Psoas muscle (tissue), 8 donors: ENCODE data around the gene PCNX2. TPM values are rescaled to one million over a fixed set of nuclear protein-coding genes. Genes with fewer than 3 reads are reported as not detected.

Source experiments
- ATAC-seq, 4 donors: fragments of 200-7000 bp; cut with Tn5 transposase; one replicate each; pipeline ENCODE4 v1.9.1; 2020; ENCODE audit warnings: moderate library complexity in 3 of 4, mild to moderate bottlenecking in 2 of 4
- DNase-seq, 2 donors: peaks; one replicate each; pipeline ENCODE4 v3.0.0-alpha.2; 2020
- H3K27ac ChIP-seq: fragments of 200-600 bp; one replicate; pipeline ENCODE4 v1.8.0; 2022
- H3K27me3 ChIP-seq, 3 donors: fragments of 200-600 bp in 1 of 3; one replicate each; pipeline versions ENCODE4 v1.6.1 to v1.8.0; 2013 to 2022; ENCODE audit warnings: low read length in 2 of 3, mild to moderate bottlenecking in 2 of 3, moderate library complexity in 1 of 3; ENCODE audit not compliant: insufficient read depth in 3 of 3
- H3K36me3 ChIP-seq, 2 donors: fragments of 200-600 bp in 1 of 2; one replicate each; pipeline versions ENCODE4 v1.6.1 to v1.8.0; 2013 to 2022; ENCODE audit warnings: low read depth in 1 of 2, mild to moderate bottlenecking in 1 of 2, moderate library complexity in 1 of 2; ENCODE audit not compliant: insufficient read depth in 1 of 2
- H3K4me1 ChIP-seq: fragments of 200-600 bp; one replicate; pipeline ENCODE4 v1.8.0; 2022
- H3K4me3 ChIP-seq: fragments of 200-600 bp; one replicate; pipeline ENCODE4 v1.8.0; 2022; ENCODE audit warnings: mild to moderate bottlenecking
- H3K9me3 ChIP-seq: fragments of 200-600 bp; one replicate; pipeline ENCODE4 v1.8.0; 2022
- WGBS, 3 donors: extraction: QIAGEN DNeasy Blood & Tissue Kit; methylation state at CpG; one replicate each; pipeline versions ENCODE4 v1.1.6 to v1.1.7; 2013; 5-methylcytosine and 5-hydroxymethylcytosine counted together
- intact Hi-C, 2 donors: fragments of 100-400 bp; cut with DNase I; formaldehyde crosslinking; loops; one replicate each; pipeline versions ENCODE4 v1.11.0 to v1.14.2; 2022
- polyA plus RNA-seq, 3 donors: library from polyadenylated mRNA; stranded (reverse); fragments of 200-250 nt; gene quantifications; one replicate each; pipeline ENCODE4 v1.2.3, GENCODE V29; 2013
- total RNA-seq, 4 donors: library from RNA; stranded (reverse); fragmentation: NEBNext Ultra II Directional in 2 of 4; extraction: Animal tissue kit (Norgen Biotek cat#: 25700) in 2 of 4; gene quantifications; one replicate each; pipeline versions ENCODE4 v1.2.1 to v1.2.4, GENCODE V29; 2021 to 2023
- TF ChIP-seq, protein P1 (sequence below): fragments of 200-600 bp; IDR thresholded peaks from one replicate; pipeline ENCODE4 v1.8.0; 2022; ENCODE audit warnings: antibody characterized with exemption
- donor health status: healthy with polysubstance abuse.
- donor health status: DM: no; HTN: no; CAD: no; lungs with moderate emphysema.
- donor health status: Bipolar disorder and iron deficiency.
- donor health status: healthy.
- donor health status: DM: yes; HTN: yes; CAD: no.
- donor health status: DM: no; HTN: no; CAD: no.
- donor health status: DM: no; HTN: no; CAD: no.
- donor health status: DM: yes; HTN: yes; CAD: no.

The PCNX2 gene
- total and polyA plus RNA-seq, 7 donors = 0.16 to 1.1 (median 0.54) TPM

GRCh38 chr1:232992227-232992626 is 303.3 kb downstream of the PCNX2 start:
- Histone ChIP-seq H3K4me3 (no peak overlapping the region), H3K27ac (no peak overlapping the region), H3K4me1 (peaks cover 9% of the 10 kb centered on the region), H3K36me3 (no peaks in the 10 kb centered on the region), H3K9me3 (no peaks in the 10 kb centered on the region), H3K27me3 (no peaks in the 10 kb centered on the region)
- TF ChIP-seq, protein P1, sequence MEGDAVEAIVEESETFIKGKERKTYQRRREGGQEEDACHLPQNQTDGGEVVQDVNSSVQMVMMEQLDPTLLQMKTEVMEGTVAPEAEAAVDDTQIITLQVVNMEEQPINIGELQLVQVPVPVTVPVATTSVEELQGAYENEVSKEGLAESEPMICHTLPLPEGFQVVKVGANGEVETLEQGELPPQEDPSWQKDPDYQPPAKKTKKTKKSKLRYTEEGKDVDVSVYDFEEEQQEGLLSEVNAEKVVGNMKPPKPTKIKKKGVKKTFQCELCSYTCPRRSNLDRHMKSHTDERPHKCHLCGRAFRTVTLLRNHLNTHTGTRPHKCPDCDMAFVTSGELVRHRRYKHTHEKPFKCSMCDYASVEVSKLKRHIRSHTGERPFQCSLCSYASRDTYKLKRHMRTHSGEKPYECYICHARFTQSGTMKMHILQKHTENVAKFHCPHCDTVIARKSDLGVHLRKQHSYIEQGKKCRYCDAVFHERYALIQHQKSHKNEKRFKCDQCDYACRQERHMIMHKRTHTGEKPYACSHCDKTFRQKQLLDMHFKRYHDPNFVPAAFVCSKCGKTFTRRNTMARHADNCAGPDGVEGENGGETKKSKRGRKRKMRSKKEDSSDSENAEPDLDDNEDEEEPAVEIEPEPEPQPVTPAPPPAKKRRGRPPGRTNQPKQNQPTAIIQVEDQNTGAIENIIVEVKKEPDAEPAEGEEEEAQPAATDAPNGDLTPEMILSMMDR = no peak
- 19 to 59% (median 32%) methylated on average over 3 of the region's 3 CpGs for WGBS, 3 donors
- intact Hi-C loops = no loop called here
- ATAC-seq (peak in 1 of 4 donors; percentile 23), DNase-seq (no peak)

DNA sequence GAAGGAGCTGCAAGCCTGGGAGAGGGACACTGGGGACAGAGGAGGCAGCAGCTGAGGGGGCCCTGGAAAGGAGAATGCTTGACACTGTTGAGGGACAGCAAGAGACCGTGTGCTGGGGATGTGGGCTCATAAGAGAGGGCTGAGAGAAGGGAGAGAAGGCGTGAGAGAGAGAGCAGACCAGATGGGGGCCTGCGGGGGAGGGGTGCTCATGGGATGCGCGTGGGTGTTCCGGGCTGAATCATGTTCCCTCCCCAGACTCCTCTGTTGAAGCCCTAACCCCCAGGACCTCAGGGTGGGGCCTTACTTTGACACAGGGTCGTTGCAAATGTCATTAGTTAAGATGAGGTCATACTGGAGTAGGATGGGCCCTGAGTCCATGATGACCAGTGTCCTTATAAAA is 304.3 kb downstream of the PCNX2 start:
- WGBS, 3 donors = 77 to 93% (median 80%) methylated on average over 7 of the region's 7 CpGs
- H3K4me3 ChIP-seq = no peak overlapping the region
- no peaks in the 10 kb centered on the region for H3K27me3 ChIP-seq
- H3K9me3 ChIP-seq = no peaks in the 10 kb centered on the region
- TF ChIP-seq, protein P1 = no peak
- DNase-seq (no peak), ATAC-seq (no peak)
- H3K27ac ChIP-seq = no peak overlapping the region
- H3K36me3 ChIP-seq = no peaks in the 10 kb centered on the region
- H3K4me1 ChIP-seq = peaks cover 9% of the 10 kb centered on the region
- intact Hi-C loops = no loop called here

- H3K36me3 ChIP-seq = no peaks in the 10 kb centered on the region
- H3K4me3 ChIP-seq = no peak overlapping the region
- TF ChIP-seq, protein P1 = no peak
- DNase-seq (no peak), ATAC-seq (no peak)
- intact Hi-C loops = no loop called here
- no peak overlapping the region for H3K27ac ChIP-seq
- H3K27me3 ChIP-seq = no peaks in the 10 kb centered on the region
- H3K9me3 ChIP-seq = no peaks in the 10 kb centered on the region
- 87 to 92% (median 89%) methylated on average over 20 of the region's 20 CpGs for WGBS, 3 donors
- H3K4me1 ChIP-seq = peaks cover 9% of the 10 kb centered on the region
Measured at GRCh38 chr1:232990176-232991128, 305.1 kb downstream of the PCNX2 start.

DNA sequence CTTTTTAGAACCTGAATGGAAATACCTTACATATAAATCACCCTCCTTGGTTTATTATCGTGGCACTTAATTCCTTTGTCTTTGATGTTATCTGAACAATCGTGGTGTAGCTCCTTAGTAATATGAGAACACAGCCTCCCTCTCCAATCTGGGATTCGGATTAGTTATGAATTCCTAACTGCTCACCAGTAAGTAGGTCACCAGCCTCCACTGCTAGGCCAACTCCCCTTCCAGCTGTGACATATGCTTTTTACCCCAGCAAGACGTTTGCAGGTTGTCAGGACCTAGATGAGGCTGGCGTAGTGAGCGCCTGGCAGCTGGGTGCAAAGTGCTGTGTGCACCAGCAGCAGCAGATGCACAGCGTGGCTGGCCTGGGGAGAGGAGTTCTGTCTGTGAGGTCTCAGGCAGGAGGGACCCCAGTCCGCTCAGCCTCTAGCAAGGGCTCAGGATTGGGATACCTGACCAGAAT is 306.9 kb downstream of the PCNX2 start:
- H3K27ac ChIP-seq = no peak overlapping the region
- H3K36me3 ChIP-seq = no peaks in the 10 kb centered on the region
- intact Hi-C loops = no loop called here
- ATAC-seq = no peak
- peaks cover 9% of the 10 kb centered on the region for H3K4me1 ChIP-seq
- TF ChIP-seq, protein P1 = no peak
- H3K4me3 ChIP-seq = no peak overlapping the region
- WGBS, 3 donors = 50 to 59% (median 54%) methylated on average over 8 of the region's 8 CpGs
- H3K27me3 ChIP-seq = no peaks in the 10 kb centered on the region
- H3K9me3 ChIP-seq = no peaks in the 10 kb centered on the region
- DNase-seq = no peak
